ENCODE results near the gene TSNAXIP1. TPM values are rescaled to one million over a fixed set of nuclear protein-coding genes. Genes with fewer than 3 reads are reported as not detected.

The TSNAXIP1 gene
- total RNA-seq, 4 donors from 2014 or later = 0.55 TPM; not detected in 3

GRCh38 chr16:67779256-67780014, 27.3 kb upstream of the TSNAXIP1 start:
- intact Hi-C loops (cut with DNase I; ENCODE audit: low total_unique reads) = no loop called here
- Histone ChIP-seq H3K4me3 (no peak overlapping the region), H3K4me1 (peaks cover 0 to 13% (median under 1%) of the 10 kb centered on the region in 4 donors), H3K27ac (no peak overlapping the region), H3K9me3 (no peaks in the 10 kb centered on the region), H3K27me3 (no peaks in the 10 kb centered on the region), H3K36me3 (no peaks in the 10 kb centered on the region)
- in situ Hi-C loops (cut with MboI; ENCODE audit: low pct_ligation_motif_present in 1 of 4, low pct_unique_long_range_greater_than_20kb in 1 of 4, low sequenced_read_pairs in 3 of 4) = no loop called here
- TF ChIP-seq CTCF (IDR thresholded peaks at IDR 0.05) (no peak), POLR2AphosphoS5 (IDR thresholded peaks at IDR 0.05) (no peak), EP300 (IDR thresholded peaks at IDR 0.05; ENCODE audit: low read depth) (no peak), POLR2A (IDR thresholded peaks at IDR 0.05) (no peak)
- 39 to 68% methylated on average over 2 to 5 of the region's 5 CpGs for WGBS, 2 donors (ENCODE audit: low coverage in 1 of 2)
- no peak for DNase-seq

GRCh38 chr16:67780847-67781564, 25.7 kb upstream of the TSNAXIP1 start:
- TF ChIP-seq CTCF (IDR thresholded peaks at IDR 0.05) (no peak), EP300 (IDR thresholded peaks at IDR 0.05; ENCODE audit: low read depth) (no peak), POLR2A (IDR thresholded peaks at IDR 0.05) (no peak), POLR2AphosphoS5 (IDR thresholded peaks at IDR 0.05) (no peak)
- Histone ChIP-seq H3K36me3 (no peaks in the 10 kb centered on the region), H3K4me3 (no peak overlapping the region), H3K4me1 (peaks cover 0 to 12% (median 0%) of the 10 kb centered on the region in 4 donors), H3K27ac (no peak overlapping the region), H3K9me3 (no peaks in the 10 kb centered on the region), H3K27me3 (no peaks in the 10 kb centered on the region)
- intact Hi-C loops (cut with DNase I; ENCODE audit: low total_unique reads) = no loop called here
- DNase-seq = no peak
- in situ Hi-C loops (cut with MboI; ENCODE audit: low pct_ligation_motif_present in 1 of 4, low pct_unique_long_range_greater_than_20kb in 1 of 4, low sequenced_read_pairs in 3 of 4) = no loop called here
- WGBS, 2 donors (ENCODE audit: low coverage in 1 of 2) = 40 to 81% methylated on average over 1 to 7 of the region's 7 CpGs

- intact Hi-C loops (cut with DNase I; ENCODE audit: low total_unique reads) (no loop called here), in situ Hi-C loops (cut with MboI; ENCODE audit: low pct_ligation_motif_present in 1 of 4, low pct_unique_long_range_greater_than_20kb in 1 of 4, low sequenced_read_pairs in 3 of 4) (no loop called here)
- DNase-seq = no peak
- no peaks in the 10 kb centered on the region for H3K36me3 ChIP-seq
- no peaks in the 10 kb centered on the region for H3K27me3 ChIP-seq
- no peaks in the 10 kb centered on the region for H3K9me3 ChIP-seq
- H3K4me3 ChIP-seq = no peak overlapping the region
- TF ChIP-seq POLR2AphosphoS5 (IDR thresholded peaks at IDR 0.05) = no peak
- no peak for TF ChIP-seq POLR2A (IDR thresholded peaks at IDR 0.05)
- WGBS, 2 donors (ENCODE audit: low coverage in 1 of 2) = 58% methylated on average over 5 of the region's 5 CpGs; no CpG with 5 or more reads in 1 of the 2 donors
- H3K4me1 ChIP-seq = peaks cover 0 to 12% (median 0%) of the 10 kb centered on the region in 4 donors
- H3K27ac ChIP-seq = no peak overlapping the region
Observed at GRCh38 chr16:67781565-67781921, 25.1 kb upstream of the TSNAXIP1 start.

- no peak for DNase-seq
- H3K27me3 ChIP-seq = no peaks in the 10 kb centered on the region
- WGBS, 2 donors (ENCODE audit: low coverage in 1 of 2) = 92 to 93% methylated on average over 6 to 11 of the region's 12 CpGs
- H3K36me3 ChIP-seq = no peaks in the 10 kb centered on the region
- no peaks in the 10 kb centered on the region for H3K9me3 ChIP-seq
- peaks cover 0 to 12% (median 0%) of the 10 kb centered on the region in 4 donors for H3K4me1 ChIP-seq
- TF ChIP-seq CTCF (IDR thresholded peaks at IDR 0.05) (no peak), EP300 (IDR thresholded peaks at IDR 0.05; ENCODE audit: low read depth) (no peak), POLR2AphosphoS5 (IDR thresholded peaks at IDR 0.05) (no peak), POLR2A (IDR thresholded peaks at IDR 0.05) (no peak)
- no peak overlapping the region for H3K27ac ChIP-seq
- intact Hi-C loops (cut with DNase I; ENCODE audit: low total_unique reads) (no loop called here), in situ Hi-C loops (cut with MboI; ENCODE audit: low pct_ligation_motif_present in 1 of 4, low pct_unique_long_range_greater_than_20kb in 1 of 4, low sequenced_read_pairs in 3 of 4) (no loop called here)
- H3K4me3 ChIP-seq = no peak overlapping the region
Observed at GRCh38 chr16:67782567-67783352, 23.9 kb upstream of the TSNAXIP1 start.
